GM23338 (cell line): ENCODE data around the gene RABL3. TPM values are rescaled to one million over a fixed set of nuclear protein-coding genes. Genes with fewer than 3 reads are reported as not detected.
"Not testable (repeated sequence)": the region's sequence is repeated elsewhere in the genome, so short reads cannot be mapped to it uniquely, and the experiment has no call there.

Experiments
- ATAC-seq: fragments of 200-7000 bp; cut with Tn5 transposase; 3 replicates; pipeline ENCODE4 v1.9.1; 2020
- DNase-seq: peaks from one replicate; pipeline ENCODE4 v3.0.0-alpha.2; 2015; ENCODE audit warnings: low spot score
- H2AFZ ChIP-seq: fragments of 200-600 bp; sonication (generic); 2 replicates; pipeline ENCODE4 v1.8.0; 2016; ENCODE audit warnings: antibody characterized with exemption, mild to moderate bottlenecking, moderate library complexity
- H3F3A ChIP-seq: fragments of 200-600 bp; sonication (generic); replicated peaks from 2 replicates; pipeline ENCODE4 v1.8.0; 2017; ENCODE audit warnings: antibody characterized with exemption, mixed run types, low read depth
- H3K27ac ChIP-seq: fragments of 200-600 bp; sonication (generic); 2 replicates; pipeline ENCODE4 v1.6.1; 2016; ENCODE audit warnings: low read depth
- H3K27me3 ChIP-seq: fragments of 200-600 bp; sonication (generic); 2 replicates; pipeline ENCODE4 v1.8.0; 2016; ENCODE audit warnings: mild to moderate bottlenecking, mixed run types, moderate library complexity; ENCODE audit not compliant: insufficient read depth
- H3K36me3 ChIP-seq: fragments of 200-600 bp; sonication (generic); 2 replicates; pipeline ENCODE4 v1.8.0; 2016; ENCODE audit warnings: mild to moderate bottlenecking; ENCODE audit not compliant: insufficient read depth
- H3K4me1 ChIP-seq: fragments of 200-600 bp; sonication (generic); 2 replicates; pipeline ENCODE4 v1.8.0; 2016; ENCODE audit warnings: mild to moderate bottlenecking, moderate library complexity; ENCODE audit not compliant: insufficient read depth
- H3K4me2 ChIP-seq: fragments of 200-600 bp; sonication (generic); 2 replicates; pipeline ENCODE4 v1.7.1; 2017; ENCODE audit warnings: mixed run types
- H3K4me3 ChIP-seq: fragments of 200-600 bp; sonication (generic); 2 replicates; pipeline ENCODE4 v1.6.1; 2016; ENCODE audit warnings: mixed run types
- H3K79me2 ChIP-seq: fragments of 200-600 bp; sonication (generic); replicated peaks from 2 replicates; pipeline ENCODE4 v1.8.0; 2017; ENCODE audit warnings: mild to moderate bottlenecking; ENCODE audit not compliant: insufficient read depth
- H3K9me2 ChIP-seq: fragments of 200-600 bp; sonication (generic); 2 replicates; pipeline ENCODE4 v1.8.0; 2017; ENCODE audit not compliant: insufficient read depth
- H4K20me1 ChIP-seq: fragments of 200-600 bp; sonication (generic); replicated peaks from 2 replicates; pipeline ENCODE4 v1.8.0; 2017; ENCODE audit warnings: mild to moderate bottlenecking; ENCODE audit not compliant: insufficient read depth
- H3K27ac Mint-ChIP-seq: 2 replicates; pipeline ENCODE4 v1.8.0; 2020; ENCODE audit warnings: inconsistent platforms, mild to moderate bottlenecking, moderate library complexity, mixed read lengths
- H3K27me3 Mint-ChIP-seq: 3 replicates; pipeline ENCODE4 v1.8.0; 2022; ENCODE audit warnings: low read depth, mild to moderate bottlenecking, moderate library complexity, mixed read lengths, inconsistent platforms; ENCODE audit not compliant: insufficient read depth, poor library complexity
- H3K36me3 Mint-ChIP-seq: 3 replicates; pipeline ENCODE4 v1.8.0; 2021; ENCODE audit warnings: low read depth, mild to moderate bottlenecking, inconsistent platforms, moderate library complexity, mixed read lengths
- H3K4me1 Mint-ChIP-seq: 3 replicates; pipeline ENCODE4 v1.8.0; 2020; ENCODE audit warnings: mild to moderate bottlenecking, inconsistent platforms, mixed read lengths
- H3K4me3 Mint-ChIP-seq: 3 replicates; pipeline ENCODE4 v1.8.0; 2021; ENCODE audit warnings: moderate library complexity, mild to moderate bottlenecking, inconsistent platforms, mixed read lengths
- H3K9me3 Mint-ChIP-seq: 3 replicates; pipeline ENCODE4 v1.8.0; 2020; ENCODE audit warnings: moderate library complexity, mild to moderate bottlenecking, inconsistent platforms, mixed read lengths
- CREB1 ChIP-seq: fragments of 250-450 bp; sonication (Bioruptor Pico); IDR thresholded peaks from 2 replicates; pipeline ENCODE4 v1.5.0; 2020; ENCODE audit warnings: low read depth, mild to moderate bottlenecking, moderate library complexity
- CTCF ChIP-seq, 2 experiments: fragments of 200-600 bp in 1 of 2; sonication (generic) in 1 of 2; conservative IDR thresholded peaks; 2 replicates each; pipeline versions ENCODE4 v1.5.1 to v1.6.1; 2016 to 2017; ENCODE audit warnings: antibody characterized with exemption in 2 of 2, low read depth in 2 of 2, mild to moderate bottlenecking in 2 of 2, moderate library complexity in 1 of 2
- EZH2phosphoT487 ChIP-seq: fragments of 200-600 bp; sonication (generic); IDR thresholded peaks from one replicate; pipeline ENCODE4 v1.8.1; 2018; ENCODE audit warnings: antibody characterized with exemption; ENCODE audit not compliant: unreplicated experiment
- JUNB ChIP-seq: IDR thresholded peaks from one replicate; pipeline ENCODE4 v1.6.1; 2016; ENCODE audit warnings: antibody characterized with exemption; ENCODE audit not compliant: unreplicated experiment
- NANOG ChIP-seq: IDR thresholded peaks from 2 replicates; pipeline ENCODE4 v1.6.1; 2016; ENCODE audit warnings: antibody characterized with exemption, borderline replicate concordance
- POLR2AphosphoS5 ChIP-seq: IDR thresholded peaks from 2 replicates; pipeline ENCODE4 v1.6.1; 2016; ENCODE audit warnings: antibody characterized with exemption, low read depth
- ZNF114 ChIP-seq: fragments of 250-450 bp; sonication (Bioruptor Pico); IDR thresholded peaks from 2 replicates; pipeline ENCODE4 v1.5.0; 2020; ENCODE audit warnings: mild to moderate bottlenecking, moderate library complexity
- ZNF331 ChIP-seq: fragments of 250-450 bp; sonication (Bioruptor Pico); IDR thresholded peaks from 2 replicates; pipeline ENCODE4 v1.5.0; 2020; ENCODE audit warnings: low read depth, mild to moderate bottlenecking, moderate library complexity
- polyA plus RNA-seq: library from polyadenylated mRNA; unstranded; fragments of >200 nt; fragmentation: Nextera tagmentation; extraction: Ambion mirVana; gene quantifications from 2 replicates; pipeline ENCODE4 v1.2.1, GENCODE V29; 2016
- total RNA-seq: library from RNA; depleted of rRNA; stranded (reverse); fragments of >200 nt; shearing (Covaris generic); gene quantifications from 2 replicates; pipeline ENCODE4 v1.2.3, GENCODE V29; 2014
- TF ChIP-seq, protein P1 (sequence below): IDR thresholded peaks from 2 replicates; pipeline ENCODE4 v1.6.1; 2016; ENCODE audit warnings: antibody characterized with exemption
- TF ChIP-seq, protein P2 (sequence below): fragments of 250-450 bp; sonication (Bioruptor Pico); IDR thresholded peaks from 2 replicates; pipeline ENCODE4 v1.5.0; 2020; ENCODE audit warnings: mild to moderate bottlenecking, moderate library complexity

The RABL3 gene
- total and polyA plus RNA-seq, 2 experiments from 2014 or later: 7.8 to 9.8 TPM

DNA sequence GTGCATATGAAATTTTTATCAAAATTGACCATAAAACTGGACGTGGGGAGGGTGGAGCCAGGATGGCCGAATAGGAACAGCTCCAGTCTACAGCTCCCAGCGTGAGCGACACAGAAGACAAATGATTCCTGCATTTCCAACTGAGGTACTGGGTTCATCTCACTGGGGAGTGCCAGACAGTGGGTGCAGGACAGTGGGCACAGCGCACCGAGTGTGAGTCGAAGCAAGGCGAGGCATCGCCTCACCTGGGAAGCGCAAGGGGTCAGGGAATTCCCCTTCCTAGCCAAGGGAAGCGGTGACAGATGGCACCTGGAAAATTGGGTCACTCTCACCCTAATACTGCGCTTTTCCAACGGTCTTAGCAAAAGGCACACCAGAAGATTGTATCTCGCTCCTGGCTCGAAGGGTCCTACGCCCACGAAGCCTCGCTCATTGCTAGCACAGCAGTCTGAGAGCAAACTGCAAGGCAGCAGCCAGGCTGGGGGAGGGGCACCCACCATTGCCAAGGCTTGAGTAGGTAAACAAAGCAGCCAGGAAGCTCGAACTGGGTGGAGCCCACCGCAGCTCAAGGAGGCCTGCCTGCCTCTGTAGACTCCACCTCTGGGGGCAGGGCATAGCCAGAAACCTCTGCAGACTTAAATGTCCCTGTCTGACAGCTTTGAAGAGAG is 23.0 kb downstream of the RABL3 start:
- Mint-ChIP-seq H3K27ac (peak overlapping the region; percentile 91), H3K4me1 (peaks cover 20% of the 10 kb centered on the region), H3K36me3 (peaks cover 29% of the 10 kb centered on the region), H3K4me3 (peak overlapping the region; percentile 65)
- H3K27me3 ChIP-seq, H3K36me3 ChIP-seq, H3K27me3 Mint-ChIP-seq, H4K20me1 ChIP-seq, H3K9me3 Mint-ChIP-seq, H3K9me2 ChIP-seq, H3F3A ChIP-seq, H3K79me2 ChIP-seq: not testable (repeated sequence)
- ATAC-seq: peak; percentile 46; the same call in 2 of the 3 replicates
- Histone ChIP-seq H3K27ac (peak overlapping the region; percentile 70), H3K4me1 (peaks cover 15% of the 10 kb centered on the region), H3K4me3 (peak overlapping the region; percentile 58), H3K4me2 (peak overlapping the region; percentile 81), H2AFZ (peak overlapping the region; percentile 79)
- DNase-seq: peak; percentile 34
- TF ChIP-seq CREB1 (peak; percentile 35; the same call in 1 of the 2 replicates), POLR2AphosphoS5 (peak; percentile 65)

DNA sequence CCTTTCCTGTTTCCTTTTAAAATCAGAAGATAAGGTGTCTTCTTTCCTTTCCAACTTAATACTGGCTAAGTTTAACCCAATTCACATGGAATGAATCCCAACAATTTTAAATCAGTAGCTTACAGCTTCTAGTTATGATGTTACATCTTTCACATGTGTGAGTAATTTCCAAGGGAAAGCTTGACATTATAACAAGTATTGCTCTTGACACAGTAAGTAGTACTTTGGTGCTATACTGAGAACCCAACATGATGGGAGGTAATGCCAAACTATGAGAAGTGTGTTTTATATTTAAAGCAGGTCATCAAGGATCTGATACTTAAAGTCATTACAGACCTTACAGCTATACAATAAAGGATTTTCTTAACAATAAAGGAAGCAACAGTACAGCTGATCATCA is 29.1 kb downstream of the RABL3 start:
- Mint-ChIP-seq H3K4me3 (no peak overlapping the region), H3K4me1 (peaks cover 8% of the 10 kb centered on the region), H3K9me3 (no peaks in the 10 kb centered on the region), H3K27ac (no peak overlapping the region), H3K27me3 (no peaks in the 10 kb centered on the region), H3K36me3 (no peaks in the 10 kb centered on the region; the same call in 2 of the 3 replicates)
- Histone ChIP-seq H3K4me3 (no peak overlapping the region), H3K36me3 (no peaks in the 10 kb centered on the region), H3K27ac (no peak overlapping the region; the same call in 1 of the 2 replicates), H3F3A (no peaks in the 10 kb centered on the region), H3K4me2 (no peak overlapping the region), H3K27me3 (no peaks in the 10 kb centered on the region), H3K9me2 (no peaks in the 10 kb centered on the region), H4K20me1 (no peaks in the 10 kb centered on the region), H3K79me2 (no peaks in the 10 kb centered on the region), H2AFZ (no peak overlapping the region), H3K4me1 (no peaks in the 10 kb centered on the region; the same call in 1 of the 2 replicates)
- ATAC-seq: no peak
- no peak for DNase-seq
- no peak for TF ChIP-seq CTCF (conservative IDR thresholded peaks at IDR 0.05; ENCODE audit: low read depth in 2 of 2)
- no peak for TF ChIP-seq ZNF114 (CRISPR knock-in tag)
- TF ChIP-seq CREB1: no peak
- TF ChIP-seq NANOG: no peak
- TF ChIP-seq, protein P1, sequence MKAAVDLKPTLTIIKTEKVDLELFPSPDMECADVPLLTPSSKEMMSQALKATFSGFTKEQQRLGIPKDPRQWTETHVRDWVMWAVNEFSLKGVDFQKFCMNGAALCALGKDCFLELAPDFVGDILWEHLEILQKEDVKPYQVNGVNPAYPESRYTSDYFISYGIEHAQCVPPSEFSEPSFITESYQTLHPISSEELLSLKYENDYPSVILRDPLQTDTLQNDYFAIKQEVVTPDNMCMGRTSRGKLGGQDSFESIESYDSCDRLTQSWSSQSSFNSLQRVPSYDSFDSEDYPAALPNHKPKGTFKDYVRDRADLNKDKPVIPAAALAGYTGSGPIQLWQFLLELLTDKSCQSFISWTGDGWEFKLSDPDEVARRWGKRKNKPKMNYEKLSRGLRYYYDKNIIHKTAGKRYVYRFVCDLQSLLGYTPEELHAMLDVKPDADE: no peak
- TF ChIP-seq, protein P2, sequence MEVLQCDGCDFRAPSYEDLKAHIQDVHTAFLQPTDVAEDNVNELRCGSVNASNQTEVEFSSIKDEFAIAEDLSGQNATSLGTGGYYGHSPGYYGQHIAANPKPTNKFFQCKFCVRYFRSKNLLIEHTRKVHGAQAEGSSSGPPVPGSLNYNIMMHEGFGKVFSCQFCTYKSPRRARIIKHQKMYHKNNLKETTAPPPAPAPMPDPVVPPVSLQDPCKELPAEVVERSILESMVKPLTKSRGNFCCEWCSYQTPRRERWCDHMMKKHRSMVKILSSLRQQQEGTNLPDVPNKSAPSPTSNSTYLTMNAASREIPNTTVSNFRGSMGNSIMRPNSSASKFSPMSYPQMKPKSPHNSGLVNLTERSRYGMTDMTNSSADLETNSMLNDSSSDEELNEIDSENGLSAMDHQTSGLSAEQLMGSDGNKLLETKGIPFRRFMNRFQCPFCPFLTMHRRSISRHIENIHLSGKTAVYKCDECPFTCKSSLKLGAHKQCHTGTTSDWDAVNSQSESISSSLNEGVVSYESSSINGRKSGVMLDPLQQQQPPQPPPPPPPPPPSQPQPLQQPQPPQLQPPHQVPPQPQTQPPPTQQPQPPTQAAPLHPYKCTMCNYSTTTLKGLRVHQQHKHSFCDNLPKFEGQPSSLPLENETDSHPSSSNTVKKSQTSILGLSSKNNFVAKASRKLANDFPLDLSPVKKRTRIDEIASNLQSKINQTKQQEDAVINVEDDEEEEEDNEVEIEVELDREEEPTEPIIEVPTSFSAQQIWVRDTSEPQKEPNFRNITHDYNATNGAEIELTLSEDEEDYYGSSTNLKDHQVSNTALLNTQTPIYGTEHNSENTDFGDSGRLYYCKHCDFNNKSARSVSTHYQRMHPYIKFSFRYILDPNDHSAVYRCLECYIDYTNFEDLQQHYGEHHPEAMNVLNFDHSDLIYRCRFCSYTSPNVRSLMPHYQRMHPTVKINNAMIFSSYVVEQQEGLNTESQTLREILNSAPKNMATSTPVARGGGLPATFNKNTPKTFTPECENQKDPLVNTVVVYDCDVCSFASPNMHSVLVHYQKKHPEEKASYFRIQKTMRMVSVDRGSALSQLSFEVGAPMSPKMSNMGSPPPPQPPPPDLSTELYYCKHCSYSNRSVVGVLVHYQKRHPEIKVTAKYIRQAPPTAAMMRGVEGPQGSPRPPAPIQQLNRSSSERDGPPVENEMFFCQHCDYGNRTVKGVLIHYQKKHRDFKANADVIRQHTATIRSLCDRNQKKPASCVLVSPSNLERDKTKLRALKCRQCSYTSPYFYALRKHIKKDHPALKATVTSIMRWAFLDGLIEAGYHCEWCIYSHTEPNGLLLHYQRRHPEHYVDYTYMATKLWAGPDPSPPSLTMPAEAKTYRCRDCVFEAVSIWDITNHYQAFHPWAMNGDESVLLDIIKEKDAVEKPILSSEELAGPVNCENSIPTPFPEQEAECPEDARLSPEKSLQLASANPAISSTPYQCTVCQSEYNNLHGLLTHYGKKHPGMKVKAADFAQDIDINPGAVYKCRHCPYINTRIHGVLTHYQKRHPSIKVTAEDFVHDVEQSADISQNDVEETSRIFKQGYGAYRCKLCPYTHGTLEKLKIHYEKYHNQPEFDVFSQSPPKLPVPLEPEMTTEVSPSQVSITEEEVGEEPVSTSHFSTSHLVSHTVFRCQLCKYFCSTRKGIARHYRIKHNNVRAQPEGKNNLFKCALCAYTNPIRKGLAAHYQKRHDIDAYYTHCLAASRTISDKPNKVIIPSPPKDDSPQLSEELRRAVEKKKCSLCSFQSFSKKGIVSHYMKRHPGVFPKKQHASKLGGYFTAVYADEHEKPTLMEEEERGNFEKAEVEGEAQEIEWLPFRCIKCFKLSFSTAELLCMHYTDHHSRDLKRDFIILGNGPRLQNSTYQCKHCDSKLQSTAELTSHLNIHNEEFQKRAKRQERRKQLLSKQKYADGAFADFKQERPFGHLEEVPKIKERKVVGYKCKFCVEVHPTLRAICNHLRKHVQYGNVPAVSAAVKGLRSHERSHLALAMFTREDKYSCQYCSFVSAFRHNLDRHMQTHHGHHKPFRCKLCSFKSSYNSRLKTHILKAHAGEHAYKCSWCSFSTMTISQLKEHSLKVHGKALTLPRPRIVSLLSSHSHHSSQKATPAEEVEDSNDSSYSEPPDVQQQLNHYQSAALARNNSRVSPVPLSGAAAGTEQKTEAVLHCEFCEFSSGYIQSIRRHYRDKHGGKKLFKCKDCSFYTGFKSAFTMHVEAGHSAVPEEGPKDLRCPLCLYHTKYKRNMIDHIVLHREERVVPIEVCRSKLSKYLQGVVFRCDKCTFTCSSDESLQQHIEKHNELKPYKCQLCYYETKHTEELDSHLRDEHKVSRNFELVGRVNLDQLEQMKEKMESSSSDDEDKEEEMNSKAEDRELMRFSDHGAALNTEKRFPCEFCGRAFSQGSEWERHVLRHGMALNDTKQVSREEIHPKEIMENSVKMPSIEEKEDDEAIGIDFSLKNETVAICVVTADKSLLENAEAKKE (CRISPR knock-in tag): no peak
- no peak for TF ChIP-seq ZNF331
- no peak for TF ChIP-seq POLR2AphosphoS5
- no peak for TF ChIP-seq EZH2phosphoT487
- TF ChIP-seq JUNB: no peak
